Large intestine (tissue), 12 donors: Measurements from ENCODE around the gene GMNN. TPM values are rescaled to one million over a fixed set of nuclear protein-coding genes. Genes with fewer than 3 reads are reported as not detected.
"Not testable (repeated sequence)": the region's sequence is repeated elsewhere in the genome, so short reads cannot be mapped to it uniquely, and the experiment has no call there.

Experiments
- DNase-seq, 2 donors: peaks; one replicate each; pipeline versions ENCODE4 v3.0.0 to v3.0.0-alpha.2; 2013
- H3K27ac ChIP-seq: one replicate; pipeline ENCODE4 v1.5.1; 2013; ENCODE audit warnings: low read length
- H3K27me3 ChIP-seq: 2 replicates; pipeline ENCODE4 v1.6.1; 2013; ENCODE audit warnings: low read length; ENCODE audit not compliant: control insufficient read depth, insufficient read depth
- H3K36me3 ChIP-seq: 2 replicates; pipeline ENCODE4 v1.6.1; 2013; ENCODE audit warnings: low read length; ENCODE audit not compliant: control insufficient read depth, insufficient read depth
- H3K4me1 ChIP-seq: one replicate; pipeline ENCODE4 v1.6.1; 2013; ENCODE audit warnings: low read length; ENCODE audit not compliant: control insufficient read depth, insufficient read depth
- H3K4me3 ChIP-seq: one replicate; pipeline ENCODE4 v1.5.1; 2013; ENCODE audit warnings: low read length
- H3K9me3 ChIP-seq: one replicate; pipeline ENCODE4 v1.6.1; 2013; ENCODE audit warnings: mild to moderate bottlenecking, low read depth, low read length, moderate library complexity; ENCODE audit not compliant: control insufficient read depth
- WGBS: methylation state at CpG from one replicate; pipeline ENCODE4 v1.1.5; 2013; ENCODE audit warnings: low lambda C conversion rate; ENCODE audit not compliant: insufficient coverage; 5-methylcytosine and 5-hydroxymethylcytosine counted together
- long read RNA-seq, 11 donors: transcript quantifications; one replicate each; lab custom pipeline, GENCODE V29; 2026
- polyA plus RNA-seq: library from polyadenylated mRNA; unstranded; fragments of 120-200 nt; gene quantifications from one replicate; pipeline ENCODE4 v1.2.1, GENCODE V29; 2013

The GMNN gene
- polyA plus RNA-seq: 36.0 TPM
- long read RNA-seq, donor 1, partial matches to known transcripts: 0 of 3 reads
- long read RNA-seq, donor 1, other reads (novel, unspliced or antisense): 0 of 3 reads
- long read RNA-seq, donor 2, partial matches to known transcripts: 0 of 5 reads
- long read RNA-seq, donor 2, other reads (novel, unspliced or antisense): 0 of 5 reads
- long read RNA-seq, donor 3, transcript GMNN-202 (7 exons, 1,133 nt): minor isoform, 9 of 39 reads
- long read RNA-seq, donor 3, transcript GMNN-201 (7 exons, 1,262 nt): major isoform, 16 of 39 reads
- long read RNA-seq, donor 3, partial matches to known transcripts: 10 of 39 reads
- long read RNA-seq, donor 3, other reads (novel, unspliced or antisense): 0 of 39 reads
- long read RNA-seq, donor 4, partial matches to known transcripts: 0 of 5 reads
- long read RNA-seq, donor 4, other reads (novel, unspliced or antisense): 0 of 5 reads
- long read RNA-seq, donor 5, transcript GMNN-201 (7 exons, 1,262 nt): major isoform, 10 of 20 reads
- long read RNA-seq, donor 5, partial matches to known transcripts: 7 of 20 reads
- long read RNA-seq, donor 5, other reads (novel, unspliced or antisense): 0 of 20 reads
- long read RNA-seq, donor 6, partial matches to known transcripts: 0 of 7 reads
- long read RNA-seq, donor 6, other reads (novel, unspliced or antisense): 0 of 7 reads
- long read RNA-seq, donor 7, partial matches to known transcripts: 7 of 14 reads
- long read RNA-seq, donor 7, other reads (novel, unspliced or antisense): 0 of 14 reads
- long read RNA-seq, donor 8, transcript GMNN-201 (7 exons, 1,262 nt): minor isoform, 7 of 21 reads
- long read RNA-seq, donor 8, transcript GMNN-202 (7 exons, 1,133 nt): major isoform, 8 of 21 reads
- long read RNA-seq, donor 8, partial matches to known transcripts: 6 of 21 reads
- long read RNA-seq, donor 8, other reads (novel, unspliced or antisense): 0 of 21 reads
- long read RNA-seq, donor 9, transcript GMNN-201 (7 exons, 1,262 nt): major isoform, 7 of 13 reads
- long read RNA-seq, donor 9, partial matches to known transcripts: 0 of 13 reads
- long read RNA-seq, donor 9, other reads (novel, unspliced or antisense): 0 of 13 reads
- long read RNA-seq, donor 10, transcript GMNN-201 (7 exons, 1,262 nt): major isoform, 5 of 8 reads
- long read RNA-seq, donor 10, partial matches to known transcripts: 0 of 8 reads
- long read RNA-seq, donor 10, other reads (novel, unspliced or antisense): 0 of 8 reads
- long read RNA-seq, donor 11, partial matches to known transcripts: 0 of 4 reads
- long read RNA-seq, donor 11, other reads (novel, unspliced or antisense): 0 of 4 reads

DNA sequence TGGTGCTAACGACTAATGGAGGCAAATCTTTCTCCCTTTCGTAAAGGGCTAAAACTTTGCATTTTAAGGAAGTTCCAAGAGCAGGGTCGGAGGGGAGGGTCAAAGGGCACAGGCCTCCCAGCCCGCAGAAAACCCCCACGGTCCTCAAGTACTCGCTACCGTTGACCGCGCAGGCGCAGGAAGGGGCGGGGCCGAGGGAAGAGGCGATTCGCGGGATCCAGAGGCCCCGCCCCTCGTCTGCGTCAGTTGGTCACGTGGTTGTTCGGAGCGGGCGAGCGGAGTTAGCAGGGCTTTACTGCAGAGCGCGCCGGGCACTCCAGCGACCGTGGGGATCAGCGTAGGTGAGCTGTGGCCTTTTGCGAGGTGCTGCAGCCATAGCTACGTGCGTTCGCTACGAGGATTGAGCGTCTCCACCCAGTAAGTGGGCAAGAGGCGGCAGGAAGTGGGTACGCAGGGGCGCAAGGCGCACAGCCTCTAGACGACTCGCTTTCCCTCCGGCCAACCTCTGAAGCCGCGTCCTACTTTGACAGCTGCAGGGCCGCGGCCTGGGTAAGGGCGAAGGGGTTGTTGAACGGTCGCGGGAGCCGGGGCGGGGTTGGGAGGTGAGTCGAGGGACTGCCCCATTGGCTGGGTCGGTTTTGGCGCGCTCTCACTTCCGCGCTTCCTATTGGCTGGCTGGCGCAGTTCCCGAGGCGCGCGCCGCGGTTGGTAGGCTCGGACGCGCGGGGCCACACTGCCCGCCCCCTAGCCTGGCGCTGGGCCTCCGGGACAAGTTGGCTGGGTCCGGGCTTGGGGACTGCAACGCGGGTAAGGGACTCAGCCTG, at the start of gene GMNN:
Gene GMNN (plus strand): TSS at position 242 of the 824 bp plus-strand sequence. CDS start 2,310 bp downstream, outside the sequence.
- DNase-seq: peak; percentile 96 to 97
- WGBS: no CpG with 5 or more reads among the region's 75 CpGs
- H3K4me3 ChIP-seq: peak within 1 kb of the TSS; percentile 87
- H3K36me3 ChIP-seq: no peaks in the 10 kb centered on the region
- H3K27ac ChIP-seq: peak within 1 kb of the TSS; percentile 92
- no peaks in the 10 kb centered on the region for H3K9me3 ChIP-seq
- peaks cover 8% of the 10 kb centered on the region for H3K4me1 ChIP-seq
- no peaks in the 10 kb centered on the region for H3K27me3 ChIP-seq

DNA sequence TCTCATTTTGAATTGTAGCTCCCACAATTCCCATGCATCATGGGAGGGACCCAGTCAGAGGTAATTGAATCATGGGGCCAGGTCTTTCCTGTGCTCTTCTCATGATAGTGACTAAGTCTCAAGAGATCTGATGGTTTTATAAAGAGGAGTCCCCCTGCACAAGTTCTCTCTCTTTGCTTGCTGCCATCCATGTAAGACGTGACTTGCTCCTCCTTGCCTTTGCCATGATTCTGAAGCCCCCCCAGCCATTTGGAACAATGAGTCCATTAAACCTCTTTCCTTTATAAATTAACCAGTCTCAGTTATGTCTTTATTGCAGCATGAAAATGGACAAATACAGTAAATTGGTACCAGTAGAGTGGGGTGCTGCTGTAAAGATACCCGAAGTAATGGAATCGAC, 44.1 kb upstream of the GMNN start:
- 100% methylated on average over 2 of the region's 3 CpGs for WGBS
- not testable (repeated sequence) for H3K27me3 ChIP-seq, H3K36me3 ChIP-seq, H3K9me3 ChIP-seq, H3K4me1 ChIP-seq, H3K4me3 ChIP-seq, H3K27ac ChIP-seq, DNase-seq

DNA sequence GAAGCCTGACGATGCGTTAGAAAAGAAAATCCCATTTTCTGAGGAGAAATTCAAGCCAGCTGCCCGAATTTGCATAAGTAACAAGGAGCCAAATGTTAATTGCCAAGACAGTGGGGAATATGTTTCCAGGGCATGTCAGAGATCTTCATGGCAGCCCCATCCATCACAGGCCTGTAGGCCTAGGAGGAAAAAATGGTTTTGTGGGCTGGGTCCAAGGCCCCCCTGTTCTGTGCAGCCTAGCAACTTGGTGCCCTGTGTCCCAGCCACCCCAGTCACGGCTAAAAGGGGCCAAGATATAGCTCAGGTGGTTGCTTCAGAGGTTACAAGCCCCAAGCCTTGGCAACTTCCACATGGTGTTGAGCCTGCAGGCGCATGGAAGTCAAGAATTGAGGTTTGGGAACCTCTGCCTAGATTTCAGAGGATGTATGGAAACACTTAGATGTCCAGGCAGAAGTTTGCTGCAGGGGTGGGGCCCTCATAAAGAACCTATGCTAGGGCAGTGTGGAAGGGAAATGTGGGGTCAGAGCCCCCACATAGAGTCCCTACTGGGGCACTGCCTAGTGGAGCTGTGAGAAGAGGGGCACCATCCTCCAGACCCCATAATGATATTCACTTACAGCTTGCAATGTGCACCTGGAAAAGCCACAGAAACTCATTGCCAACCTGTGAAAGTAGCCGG, 43.1 kb upstream of the GMNN start:
- not testable (repeated sequence) for H3K36me3 ChIP-seq, H3K4me1 ChIP-seq, H3K27me3 ChIP-seq, H3K4me3 ChIP-seq, H3K27ac ChIP-seq, H3K9me3 ChIP-seq, DNase-seq
- WGBS: 100% methylated on average over 2 of the region's 6 CpGs

DNA sequence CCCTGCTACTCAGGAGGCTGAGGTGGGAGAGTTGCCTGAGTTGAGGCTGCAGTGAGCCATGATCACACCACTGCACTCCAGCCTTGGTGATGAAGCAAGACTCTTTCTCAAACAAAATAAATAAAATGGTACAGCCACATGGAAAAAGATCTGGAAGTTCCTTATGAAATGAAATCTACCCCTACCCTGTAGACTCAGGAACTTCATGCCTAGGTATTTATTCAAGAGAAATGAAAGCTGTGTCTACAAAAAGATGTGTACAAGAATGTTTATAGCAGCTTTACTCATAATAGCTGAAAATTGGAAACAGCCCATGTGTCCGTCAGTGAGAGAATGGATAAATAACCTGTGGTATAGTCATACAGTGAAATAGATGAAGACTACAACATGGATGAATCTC, 40.6 kb upstream of the GMNN start:
- no peak overlapping the region for H3K4me3 ChIP-seq
- no CpG with 5 or more reads among the region's 1 CpG for WGBS
- no peaks in the 10 kb centered on the region for H3K27me3 ChIP-seq
- peaks cover 8% of the 10 kb centered on the region for H3K9me3 ChIP-seq
- peaks cover 3% of the 10 kb centered on the region for H3K4me1 ChIP-seq
- DNase-seq: no peak
- no peak overlapping the region for H3K27ac ChIP-seq
- H3K36me3 ChIP-seq: no peaks in the 10 kb centered on the region

DNA sequence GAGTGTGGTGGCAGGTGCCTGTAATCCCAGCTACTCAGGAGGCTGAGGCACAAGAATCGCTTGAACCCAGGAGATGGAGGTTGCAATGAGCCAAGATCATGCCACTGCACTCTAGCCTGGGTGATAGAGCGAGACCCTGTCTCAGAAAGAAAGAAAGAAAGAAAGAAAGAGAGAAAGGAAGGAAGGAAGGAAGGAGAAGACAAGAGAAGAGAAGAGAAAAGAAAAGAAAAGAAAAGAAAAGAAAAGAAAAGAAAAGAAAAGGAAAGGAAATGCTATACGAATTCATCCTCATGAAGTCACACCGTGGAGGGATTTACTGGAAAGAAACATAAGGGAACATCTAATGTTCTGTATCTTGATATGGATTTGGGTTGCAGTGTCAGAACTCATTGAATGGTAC, 40.0 kb upstream of the GMNN start:
- not testable (repeated sequence) for H3K9me3 ChIP-seq, H3K36me3 ChIP-seq, DNase-seq, H3K27ac ChIP-seq, H3K4me3 ChIP-seq, H3K27me3 ChIP-seq, H3K4me1 ChIP-seq
- WGBS: 97% methylated on average over 3 of the region's 4 CpGs

DNA sequence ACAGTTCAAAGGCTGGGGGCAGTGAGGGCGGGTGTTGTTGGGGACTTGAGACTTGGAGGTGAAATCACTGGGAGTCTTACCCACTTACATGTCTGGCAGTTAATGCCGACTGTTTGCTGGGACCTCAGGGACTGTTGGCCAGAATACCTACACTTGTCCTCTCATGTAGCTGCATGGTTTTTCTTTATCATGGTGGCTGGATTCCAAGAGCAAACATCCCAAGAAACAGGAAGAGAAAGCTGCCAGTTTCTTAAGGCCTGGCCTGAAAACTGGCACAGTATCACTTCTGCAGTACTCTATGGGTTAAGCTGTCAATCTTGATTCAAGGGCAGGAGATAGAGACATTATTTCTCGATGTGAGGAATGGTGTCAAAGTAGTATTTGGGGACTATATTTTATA, 36.0 kb upstream of the GMNN start:
- no peak overlapping the region for H3K27ac ChIP-seq
- no peaks in the 10 kb centered on the region for H3K27me3 ChIP-seq
- H3K9me3 ChIP-seq: no peaks in the 10 kb centered on the region
- no peak overlapping the region for H3K4me3 ChIP-seq
- no CpG with 5 or more reads among the region's 3 CpGs for WGBS
- DNase-seq: no peak
- H3K4me1 ChIP-seq: peaks cover 3% of the 10 kb centered on the region
- no peaks in the 10 kb centered on the region for H3K36me3 ChIP-seq

DNA sequence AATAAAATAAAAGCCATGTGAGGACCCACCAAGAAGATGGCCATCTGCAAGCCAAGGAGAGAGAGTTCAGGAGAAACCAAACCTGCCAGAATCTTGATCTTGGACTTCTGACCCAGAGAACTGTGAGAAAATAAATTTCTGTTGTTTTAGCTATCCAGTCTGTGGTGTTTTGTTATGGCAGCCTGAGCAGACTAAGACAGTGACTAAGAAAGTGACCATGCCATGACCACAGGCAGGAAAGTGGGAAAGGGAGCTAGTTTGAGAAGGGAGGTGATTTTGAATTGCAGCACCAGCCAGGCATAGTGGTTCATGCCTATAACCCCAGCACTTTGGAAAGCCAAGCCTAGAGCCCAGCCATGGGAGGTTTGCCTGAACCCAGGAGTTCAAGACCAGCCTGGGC, 33.9 kb upstream of the GMNN start:
- no peaks in the 10 kb centered on the region for H3K9me3 ChIP-seq
- no peak for DNase-seq
- H3K27ac ChIP-seq: no peak overlapping the region
- no peak overlapping the region for H3K4me3 ChIP-seq
- H3K27me3 ChIP-seq: no peaks in the 10 kb centered on the region
- H3K4me1 ChIP-seq: peaks cover 3% of the 10 kb centered on the region
- H3K36me3 ChIP-seq: no peaks in the 10 kb centered on the region

DNA sequence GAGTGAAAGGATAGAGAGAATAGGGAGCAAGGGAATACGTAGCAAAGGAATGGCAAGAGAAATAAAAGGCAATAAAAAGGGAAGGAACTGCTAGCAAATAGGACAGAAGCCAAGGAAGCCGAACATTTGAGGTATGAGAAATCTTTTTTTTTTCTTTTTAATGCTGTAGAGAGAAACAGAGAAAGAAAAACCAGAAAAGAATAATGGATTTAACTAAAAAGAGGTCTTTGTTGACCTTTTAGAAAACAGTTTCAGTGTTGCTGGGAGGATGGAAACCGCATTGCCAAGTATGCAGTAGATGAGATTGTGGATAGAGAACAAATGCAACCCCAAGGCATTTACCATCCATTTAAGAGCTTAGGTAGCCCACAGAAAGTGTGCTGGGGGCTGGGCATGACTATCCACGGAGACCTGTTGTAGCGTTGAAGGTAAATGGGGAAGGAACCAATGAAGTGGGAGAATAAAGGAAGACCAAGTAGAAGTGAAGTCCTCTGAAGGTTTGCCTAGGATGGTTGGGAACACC, 32.5 kb upstream of the GMNN start:
- WGBS: 89% methylated on average over 3 of the region's 5 CpGs
- Histone ChIP-seq H3K4me3 (no peak overlapping the region), H3K9me3 (no peaks in the 10 kb centered on the region), H3K27me3 (no peaks in the 10 kb centered on the region), H3K36me3 (no peaks in the 10 kb centered on the region), H3K4me1 (no peaks in the 10 kb centered on the region), H3K27ac (no peak overlapping the region)
- DNase-seq: no peak

DNA sequence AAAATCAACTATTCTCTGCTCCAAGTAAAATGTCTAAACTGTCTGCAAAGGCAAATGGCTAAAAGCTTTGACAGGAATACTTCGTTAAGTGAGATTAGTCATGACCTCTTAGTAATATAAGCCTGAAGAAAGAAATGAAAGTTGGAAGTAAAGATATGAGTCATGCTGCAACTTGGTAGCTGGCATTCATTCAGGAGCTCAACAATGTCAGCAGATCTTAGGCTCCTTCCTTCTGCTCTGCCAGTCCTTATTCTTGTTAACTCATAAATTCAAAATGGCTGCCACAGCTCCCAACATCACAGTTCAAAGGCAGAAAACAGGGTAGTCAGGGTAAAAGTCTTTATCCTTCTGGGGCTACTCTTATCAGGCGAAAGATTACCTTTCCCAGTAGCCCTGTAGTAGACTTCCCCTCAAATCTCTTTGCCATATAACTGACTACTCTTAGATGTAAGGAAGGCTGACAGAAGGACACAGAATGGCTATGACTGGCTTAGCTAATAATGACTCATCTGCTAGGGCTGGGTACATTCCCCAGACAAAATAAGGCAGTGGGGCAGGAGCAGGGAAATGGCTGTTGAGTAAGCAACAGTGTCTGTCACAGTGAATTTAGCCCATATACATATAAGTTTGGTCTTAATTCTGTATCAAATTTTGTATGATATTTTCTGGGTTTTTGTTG, 31.3 kb upstream of the GMNN start:
- H3K9me3 ChIP-seq: no peaks in the 10 kb centered on the region
- H3K27ac ChIP-seq: peak overlapping the region; percentile 22
- no peaks in the 10 kb centered on the region for H3K36me3 ChIP-seq
- peak in 1 of 2 donors; percentile 21 for DNase-seq
- no CpG with 5 or more reads among the region's 2 CpGs for WGBS
- no peaks in the 10 kb centered on the region for H3K4me1 ChIP-seq
- H3K27me3 ChIP-seq: no peaks in the 10 kb centered on the region
- no peak overlapping the region for H3K4me3 ChIP-seq
